PC-9 (cell line): ENCODE results near the gene FAM234A.

Experiments
- EZH2 ChIP-seq: fragments of 200-600 bp; sonication (generic); IDR thresholded peaks from 2 replicates; pipeline ENCODE4 v1.8.0; 2017; ENCODE audit warnings: antibody characterized with exemption, low read depth
- TF ChIP-seq, protein P1 (sequence below): fragments of 200-600 bp; sonication (generic); conservative IDR thresholded peaks from 2 replicates; pipeline ENCODE4 v1.6.1; 2017; ENCODE audit warnings: mixed run types, antibody characterized with exemption, mild to moderate bottlenecking, moderate library complexity

DNA sequence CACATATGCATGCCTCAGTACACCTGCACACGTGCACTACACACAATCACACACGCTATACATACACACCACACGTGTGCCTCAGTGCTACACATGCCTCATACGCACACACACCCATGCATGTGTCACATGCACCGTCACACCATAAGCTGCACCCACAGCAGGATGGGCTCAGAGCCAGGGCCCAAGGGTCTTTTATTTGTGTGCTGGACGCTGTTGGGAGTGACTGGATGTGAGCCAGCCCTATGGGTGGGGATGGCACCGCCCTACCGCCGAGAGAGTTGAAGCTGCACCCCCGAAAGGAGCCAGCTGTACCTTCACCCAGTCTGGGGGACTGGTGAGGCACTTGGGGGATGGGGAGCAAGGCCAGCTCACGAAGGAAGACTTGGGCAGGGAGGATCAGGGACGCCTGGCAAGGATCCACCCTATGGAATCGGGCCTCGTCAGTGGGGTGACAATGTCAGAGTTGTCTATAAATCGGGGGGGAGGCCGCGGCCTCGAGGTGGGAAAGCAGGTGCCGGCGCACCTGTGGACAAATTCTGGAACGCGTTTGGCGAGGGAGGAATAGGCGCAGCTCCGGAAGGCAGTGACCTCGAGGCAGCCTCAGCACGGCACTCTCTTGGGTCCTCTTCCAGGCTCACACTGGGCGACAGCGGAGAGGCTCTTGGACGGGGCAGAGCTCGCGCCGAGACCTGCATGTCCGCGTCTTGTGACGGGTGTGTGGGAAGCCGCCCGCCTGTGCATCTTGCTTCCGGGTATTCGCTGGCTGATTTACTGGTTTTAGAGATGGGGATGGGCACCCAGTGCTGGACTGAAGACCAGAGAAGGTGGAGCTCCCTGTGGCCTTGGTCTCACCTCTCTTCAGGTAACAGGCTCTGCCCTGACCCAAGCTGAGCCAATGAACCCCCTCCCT, 33.8 kb downstream of the FAM234A start:
- TF ChIP-seq, protein P1, sequence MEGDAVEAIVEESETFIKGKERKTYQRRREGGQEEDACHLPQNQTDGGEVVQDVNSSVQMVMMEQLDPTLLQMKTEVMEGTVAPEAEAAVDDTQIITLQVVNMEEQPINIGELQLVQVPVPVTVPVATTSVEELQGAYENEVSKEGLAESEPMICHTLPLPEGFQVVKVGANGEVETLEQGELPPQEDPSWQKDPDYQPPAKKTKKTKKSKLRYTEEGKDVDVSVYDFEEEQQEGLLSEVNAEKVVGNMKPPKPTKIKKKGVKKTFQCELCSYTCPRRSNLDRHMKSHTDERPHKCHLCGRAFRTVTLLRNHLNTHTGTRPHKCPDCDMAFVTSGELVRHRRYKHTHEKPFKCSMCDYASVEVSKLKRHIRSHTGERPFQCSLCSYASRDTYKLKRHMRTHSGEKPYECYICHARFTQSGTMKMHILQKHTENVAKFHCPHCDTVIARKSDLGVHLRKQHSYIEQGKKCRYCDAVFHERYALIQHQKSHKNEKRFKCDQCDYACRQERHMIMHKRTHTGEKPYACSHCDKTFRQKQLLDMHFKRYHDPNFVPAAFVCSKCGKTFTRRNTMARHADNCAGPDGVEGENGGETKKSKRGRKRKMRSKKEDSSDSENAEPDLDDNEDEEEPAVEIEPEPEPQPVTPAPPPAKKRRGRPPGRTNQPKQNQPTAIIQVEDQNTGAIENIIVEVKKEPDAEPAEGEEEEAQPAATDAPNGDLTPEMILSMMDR = no peak
- no peak for TF ChIP-seq EZH2
